Loucy (cell line): Measurements from ENCODE around the gene TIPIN.
A peak's percentile ranks its signal among the peaks of the same experiment; 100 is the strongest.

Experiments used
- H2AFZ ChIP-seq: fragments of 200-600 bp; sonication (generic); 2 replicates; pipeline ENCODE4 v1.6.0; 2016; ENCODE audit warnings: antibody characterized with exemption, mild to moderate bottlenecking, low read length, moderate library complexity
- H3F3A ChIP-seq: fragments of 200-600 bp; 2 replicates; pipeline ENCODE4 v1.6.0; 2016; ENCODE audit warnings: antibody characterized with exemption, low read depth, mild to moderate bottlenecking
- H3K27me3 ChIP-seq: fragments of 200-600 bp; sonication (generic); 2 replicates; pipeline ENCODE4 v1.6.1; 2014; ENCODE audit warnings: low read length, mild to moderate bottlenecking; ENCODE audit not compliant: insufficient read depth, poor library complexity, severe bottlenecking
- H3K36me3 ChIP-seq: fragments of 200-600 bp; sonication (generic); 2 replicates; pipeline ENCODE4 v1.6.1; 2016; ENCODE audit warnings: low read length; ENCODE audit not compliant: insufficient read depth
- H3K4me1 ChIP-seq: fragments of 200-600 bp; sonication (generic); 2 replicates; pipeline ENCODE4 v1.5.1; 2014; ENCODE audit warnings: low read length, mild to moderate bottlenecking; ENCODE audit not compliant: insufficient read depth, poor library complexity, severe bottlenecking
- H3K4me2 ChIP-seq: fragments of 200-600 bp; sonication (generic); 2 replicates; pipeline ENCODE4 v1.6.0; 2014; ENCODE audit warnings: antibody characterized with exemption, low read length, low read depth, mild to moderate bottlenecking; ENCODE audit not compliant: poor library complexity, severe bottlenecking
- H3K4me3 ChIP-seq: fragments of 200-600 bp; sonication (generic); 2 replicates; pipeline ENCODE4 v1.5.1; 2014; ENCODE audit warnings: low read length, mild to moderate bottlenecking, mixed read lengths; ENCODE audit not compliant: poor library complexity, severe bottlenecking
- H3K79me2 ChIP-seq: fragments of 200-600 bp; sonication (generic); 2 replicates; pipeline ENCODE4 v1.6.1; 2014; ENCODE audit warnings: low read length; ENCODE audit not compliant: insufficient read depth
- H3K9ac ChIP-seq: fragments of 200-600 bp; sonication (generic); 2 replicates; pipeline ENCODE4 v1.6.0; 2014; ENCODE audit warnings: mild to moderate bottlenecking, low read depth, low read length, moderate library complexity; ENCODE audit not compliant: poor library complexity, severe bottlenecking
- H3K9me2 ChIP-seq: fragments of 200-600 bp; sonication (generic); replicated peaks from 2 replicates; pipeline ENCODE4 v1.6.1; 2016; ENCODE audit warnings: low read depth, low read length, mixed read lengths
- H3K9me3 ChIP-seq: fragments of 200-600 bp; sonication (generic); 2 replicates; pipeline ENCODE4 v1.6.1; 2014; ENCODE audit warnings: mild to moderate bottlenecking, antibody characterized with exemption, low read length, low read depth; ENCODE audit not compliant: insufficient read depth
- H4K20me1 ChIP-seq: fragments of 200-600 bp; sonication (generic); 2 replicates; pipeline ENCODE4 v1.6.0; 2014; ENCODE audit warnings: antibody characterized with exemption, low read length, mild to moderate bottlenecking; ENCODE audit not compliant: insufficient read depth, poor library complexity, severe bottlenecking
- EZH2phosphoT487 ChIP-seq: fragments of 200-600 bp; IDR thresholded peaks from 2 replicates; pipeline ENCODE4 v1.6.1; 2018; ENCODE audit warnings: antibody characterized with exemption, mild to moderate bottlenecking, moderate library complexity, borderline replicate concordance
- TF ChIP-seq, protein P1 (sequence below): fragments of 200-600 bp; sonication (generic); conservative IDR thresholded peaks from 2 replicates; pipeline ENCODE4 v1.5.1; 2014; ENCODE audit warnings: mild to moderate bottlenecking, antibody characterized with exemption, low read length

TIPIN gene

DNA sequence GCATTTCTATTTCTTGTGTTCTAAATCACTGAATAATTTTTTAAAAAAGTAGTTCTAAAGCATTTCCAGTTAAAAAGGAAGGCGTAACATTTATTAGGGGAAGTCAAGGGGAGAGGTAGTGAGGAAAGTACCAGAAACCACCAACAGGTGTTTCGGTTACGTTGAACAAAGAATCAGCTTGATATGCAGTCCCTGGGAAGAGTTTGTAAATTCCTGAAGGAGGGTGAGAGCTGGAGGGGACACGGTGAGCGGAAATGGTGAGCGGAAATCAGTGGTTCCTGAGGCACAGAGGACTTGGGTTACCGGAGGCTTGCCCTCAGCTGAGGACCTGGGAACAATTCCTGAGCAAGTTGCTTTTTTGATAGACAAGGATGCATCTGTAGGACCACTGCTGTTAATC lies 48.0 kb upstream of the TIPIN start:
- H3K36me3 ChIP-seq = no peaks in the 10 kb centered on the region
- no peaks in the 10 kb centered on the region for H3K27me3 ChIP-seq
- peaks cover 79% of the 10 kb centered on the region for H3K4me1 ChIP-seq
- H4K20me1 ChIP-seq = peaks cover 3% of the 10 kb centered on the region
- no peak for TF ChIP-seq EZH2phosphoT487
- TF ChIP-seq, protein P1, sequence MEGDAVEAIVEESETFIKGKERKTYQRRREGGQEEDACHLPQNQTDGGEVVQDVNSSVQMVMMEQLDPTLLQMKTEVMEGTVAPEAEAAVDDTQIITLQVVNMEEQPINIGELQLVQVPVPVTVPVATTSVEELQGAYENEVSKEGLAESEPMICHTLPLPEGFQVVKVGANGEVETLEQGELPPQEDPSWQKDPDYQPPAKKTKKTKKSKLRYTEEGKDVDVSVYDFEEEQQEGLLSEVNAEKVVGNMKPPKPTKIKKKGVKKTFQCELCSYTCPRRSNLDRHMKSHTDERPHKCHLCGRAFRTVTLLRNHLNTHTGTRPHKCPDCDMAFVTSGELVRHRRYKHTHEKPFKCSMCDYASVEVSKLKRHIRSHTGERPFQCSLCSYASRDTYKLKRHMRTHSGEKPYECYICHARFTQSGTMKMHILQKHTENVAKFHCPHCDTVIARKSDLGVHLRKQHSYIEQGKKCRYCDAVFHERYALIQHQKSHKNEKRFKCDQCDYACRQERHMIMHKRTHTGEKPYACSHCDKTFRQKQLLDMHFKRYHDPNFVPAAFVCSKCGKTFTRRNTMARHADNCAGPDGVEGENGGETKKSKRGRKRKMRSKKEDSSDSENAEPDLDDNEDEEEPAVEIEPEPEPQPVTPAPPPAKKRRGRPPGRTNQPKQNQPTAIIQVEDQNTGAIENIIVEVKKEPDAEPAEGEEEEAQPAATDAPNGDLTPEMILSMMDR = 0 out of 2 replicates have a peak, but pooled peaks have one; percentile 22
- H3K4me3 ChIP-seq = peak overlapping the region; percentile 60
- H3K9me2 ChIP-seq = no peaks in the 10 kb centered on the region
- H3K4me2 ChIP-seq = peak overlapping the region; percentile 72
- peaks cover 99% of the 10 kb centered on the region for H3K79me2 ChIP-seq
- peak overlapping the region; percentile 29 for H3K9ac ChIP-seq
- no peaks in the 10 kb centered on the region for H3K9me3 ChIP-seq
- no peaks in the 10 kb centered on the region for H3F3A ChIP-seq
- H2AFZ ChIP-seq = no peak overlapping the region

DNA sequence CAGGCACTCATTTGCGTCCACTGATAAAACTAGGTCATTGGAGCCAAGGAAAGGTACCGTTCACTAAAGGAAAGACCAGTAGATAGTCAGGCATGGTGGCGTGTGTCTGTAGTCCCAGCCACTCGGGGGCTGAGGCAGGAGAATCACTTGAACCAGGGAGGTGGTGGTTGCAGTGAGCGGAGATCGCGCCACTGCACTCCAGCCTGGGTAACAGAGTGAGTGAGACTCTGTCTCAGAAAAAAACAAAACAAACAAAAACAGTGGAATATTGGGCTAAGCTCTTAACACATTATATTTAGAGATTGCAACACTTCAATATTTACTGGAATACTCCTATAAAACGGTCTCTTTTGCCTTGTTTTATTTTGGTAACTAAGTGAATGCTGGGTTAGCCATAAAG lies 47.6 kb upstream of the TIPIN start:
- Histone ChIP-seq H3K4me1 (peaks cover 76% of the 10 kb centered on the region), H3K79me2 (peaks cover 99% of the 10 kb centered on the region), H3K36me3 (no peaks in the 10 kb centered on the region)

DNA sequence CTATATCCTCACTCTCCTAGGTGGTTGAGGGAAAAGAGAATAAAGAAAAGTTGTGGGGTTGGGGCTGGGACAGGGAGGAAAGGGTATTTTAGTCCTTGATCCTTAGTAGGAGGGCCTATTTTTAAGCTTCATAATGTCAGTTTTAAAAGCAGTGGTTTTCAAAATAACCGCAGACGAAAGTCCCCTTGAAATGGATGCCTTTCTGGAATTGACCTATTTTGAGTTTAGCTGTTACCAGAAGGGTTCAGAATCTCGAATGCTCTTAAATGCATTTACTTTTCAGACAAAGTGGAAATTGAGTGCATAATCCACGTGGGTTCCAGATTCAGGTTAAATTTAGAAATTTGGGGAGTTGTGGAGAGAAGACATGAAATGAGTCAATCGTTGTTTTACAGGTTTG lies 46.8 kb upstream of the TIPIN start:
- TF ChIP-seq, protein P1 = no peak
- no peak for TF ChIP-seq EZH2phosphoT487
- Histone ChIP-seq H2AFZ (no peak overlapping the region), H3K9me2 (no peaks in the 10 kb centered on the region), H3K9me3 (no peaks in the 10 kb centered on the region), H3K27me3 (no peaks in the 10 kb centered on the region), H3K4me1 (peaks cover 69% of the 10 kb centered on the region), H4K20me1 (peaks cover 3% of the 10 kb centered on the region), H3K4me3 (peak overlapping the region; percentile 10), H3F3A (no peaks in the 10 kb centered on the region), H3K4me2 (peak overlapping the region; percentile 72), H3K79me2 (peaks cover 99% of the 10 kb centered on the region), H3K36me3 (no peaks in the 10 kb centered on the region), H3K9ac (peak overlapping the region; percentile 29)

More for the DNA sequence above, 47.6 kb upstream of the TIPIN start:
- H3K9ac ChIP-seq = peak overlapping the region; percentile 29
- H3K9me3 ChIP-seq = no peaks in the 10 kb centered on the region
- H2AFZ ChIP-seq = no peak overlapping the region
- H4K20me1 ChIP-seq = peaks cover 3% of the 10 kb centered on the region
- H3K27me3 ChIP-seq = no peaks in the 10 kb centered on the region
- no peaks in the 10 kb centered on the region for H3F3A ChIP-seq
- no peaks in the 10 kb centered on the region for H3K9me2 ChIP-seq
- TF ChIP-seq EZH2phosphoT487 = no peak
- TF ChIP-seq, protein P1 = no peak
- H3K4me2 ChIP-seq = peak overlapping the region; percentile 72
- H3K4me3 ChIP-seq = peak overlapping the region; percentile 60
